ENCODE measurements around the gene POLL.

The POLL gene

GRCh38 chr10:101572785-101573184, 15.3 kb downstream of the POLL start:
- no peaks in the 10 kb centered on the region for H3K27me3 ChIP-seq (replicated peaks)
- no peak for TF ChIP-seq CTCF (IDR thresholded peaks at IDR 0.05; ENCODE audit: low read depth, low read length, missing control alignments)
- H3K36me3 ChIP-seq (replicated peaks): no peaks in the 10 kb centered on the region
- no peak overlapping the region for H3K4me3 ChIP-seq (ENCODE audit: low read depth, low read length)
- no peak for DNase-seq
- in situ Hi-C loops (cut with HindIII; ENCODE audit: low pct_ligation_motif_present, low sequenced_read_pairs): no loop called here
- H3K27ac ChIP-seq: no peak overlapping the region

GRCh38 chr10:101572126-101572525, 15.9 kb downstream of the POLL start:
- Histone ChIP-seq H3K36me3 (replicated peaks) (no peaks in the 10 kb centered on the region), H3K4me3 (ENCODE audit: low read depth, low read length) (no peak overlapping the region), H3K27me3 (replicated peaks) (no peaks in the 10 kb centered on the region), H3K27ac (no peak overlapping the region)
- in situ Hi-C loops (cut with HindIII; ENCODE audit: low pct_ligation_motif_present, low sequenced_read_pairs): no loop called here
- DNase-seq: no peak
- TF ChIP-seq CTCF (IDR thresholded peaks at IDR 0.05; ENCODE audit: low read depth, low read length, missing control alignments): no peak

GRCh38 chr10:101571271-101571925, 16.7 kb downstream of the POLL start:
- Histone ChIP-seq H3K27ac (no peak overlapping the region), H3K4me3 (ENCODE audit: low read depth, low read length) (no peak overlapping the region), H3K27me3 (replicated peaks) (no peaks in the 10 kb centered on the region), H3K36me3 (replicated peaks) (no peaks in the 10 kb centered on the region)
- no peak for TF ChIP-seq CTCF (IDR thresholded peaks at IDR 0.05; ENCODE audit: low read depth, low read length, missing control alignments)
- in situ Hi-C loops (cut with HindIII; ENCODE audit: low pct_ligation_motif_present, low sequenced_read_pairs): no loop called here
- no peak for DNase-seq

- no peak for DNase-seq
- peak overlapping the region; percentile 57 for H3K4me3 ChIP-seq (ENCODE audit: low read depth, low read length)
- H3K27me3 ChIP-seq (replicated peaks): no peaks in the 10 kb centered on the region
- no peak for TF ChIP-seq CTCF (IDR thresholded peaks at IDR 0.05; ENCODE audit: low read depth, low read length, missing control alignments)
- no peaks in the 10 kb centered on the region for H3K36me3 ChIP-seq (replicated peaks)
- H3K27ac ChIP-seq: no peak overlapping the region
- in situ Hi-C loops (cut with HindIII; ENCODE audit: low pct_ligation_motif_present, low sequenced_read_pairs): no loop called here
These were observed 17.4 kb downstream of the POLL start for GRCh38 chr10:101570428-101571270.

GRCh38 chr10:101569622-101570427, 18.2 kb downstream of the POLL start:
- Histone ChIP-seq H3K4me3 (ENCODE audit: low read depth, low read length) (peak overlapping the region; percentile 59), H3K27ac (no peak overlapping the region), H3K27me3 (replicated peaks) (no peaks in the 10 kb centered on the region), H3K36me3 (replicated peaks) (no peaks in the 10 kb centered on the region)
- DNase-seq: peak; percentile 40
- in situ Hi-C loops (cut with HindIII; ENCODE audit: low pct_ligation_motif_present, low sequenced_read_pairs): no loop called here
- TF ChIP-seq CTCF (IDR thresholded peaks at IDR 0.05; ENCODE audit: low read depth, low read length, missing control alignments): peak; percentile 65
